ENCODE data around the gene SHLD1. TPM values are rescaled to one million over a fixed set of nuclear protein-coding genes. Genes with fewer than 3 reads are reported as not detected.

The SHLD1 gene
- total RNA-seq, 1 experiment from 2014 or later, result 3.6 TPM

DNA sequence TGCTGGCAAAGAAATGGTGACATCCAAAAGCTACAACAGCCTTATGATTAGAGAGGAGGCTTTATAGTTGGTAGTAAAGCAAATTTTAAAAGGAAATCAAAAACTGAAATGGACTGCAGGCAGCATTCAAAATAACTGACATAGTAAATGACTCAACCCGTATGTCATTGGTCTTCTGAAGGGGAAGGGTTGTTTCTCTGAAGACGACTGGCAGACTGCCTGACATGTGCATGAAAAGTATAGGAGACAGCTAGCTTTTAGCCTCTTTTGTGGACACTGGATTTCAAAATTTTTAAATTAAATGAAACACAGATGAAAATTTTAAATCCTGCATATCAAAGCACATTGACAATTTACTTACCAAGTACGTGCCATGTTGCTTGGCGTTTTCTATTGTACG, 109.4 kb downstream of the SHLD1 start:
- no peak for DNase-seq
- no peaks in the 10 kb centered on the region for H3K36me3 ChIP-seq (replicated peaks; ENCODE audit: control insufficient read depth, insufficient read depth, low read length)

DNA sequence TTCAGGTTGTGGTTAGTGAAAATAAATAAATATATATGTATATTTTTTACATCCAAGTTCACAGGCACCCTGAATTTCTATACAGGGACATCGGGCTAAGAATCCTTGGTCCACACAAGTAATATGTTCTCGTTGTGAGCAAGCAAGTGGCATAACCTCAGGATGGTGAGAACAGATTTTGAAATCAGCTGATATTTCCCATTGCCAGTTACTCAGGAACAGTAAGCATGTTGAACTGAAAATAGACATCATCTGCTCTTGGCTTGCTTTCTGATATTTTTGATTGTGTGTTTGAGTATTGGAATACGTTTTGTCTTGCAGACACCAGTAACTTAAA, 112.5 kb downstream of the SHLD1 start:
- no peak for DNase-seq
- Histone ChIP-seq H3K36me3 (replicated peaks; ENCODE audit: control insufficient read depth, insufficient read depth, low read length) (no peaks in the 10 kb centered on the region), H3K27me3 (ENCODE audit: control insufficient read depth, insufficient read depth, low read length) (no peaks in the 10 kb centered on the region), H3K4me3 (ENCODE audit: insufficient read depth, low read depth, low read length) (no peak overlapping the region)

More for the DNA sequence above, 109.4 kb downstream of the SHLD1 start:
- H3K27me3 ChIP-seq (ENCODE audit: control insufficient read depth, insufficient read depth, low read length), result no peaks in the 10 kb centered on the region
- H3K4me3 ChIP-seq (ENCODE audit: insufficient read depth, low read depth, low read length), result no peak overlapping the region

- no peak for DNase-seq
- H3K4me3 ChIP-seq (ENCODE audit: insufficient read depth, low read depth, low read length), result no peak overlapping the region
- H3K36me3 ChIP-seq (replicated peaks; ENCODE audit: control insufficient read depth, insufficient read depth, low read length), result no peaks in the 10 kb centered on the region
- no peaks in the 10 kb centered on the region for H3K27me3 ChIP-seq (ENCODE audit: control insufficient read depth, insufficient read depth, low read length)
These were observed 113.0 kb downstream of the SHLD1 start for GRCh38 chr20:5863040-5863833.

GRCh38 chr20:5864428-5864827, 114.2 kb downstream of the SHLD1 start:
- H3K36me3 ChIP-seq (replicated peaks; ENCODE audit: control insufficient read depth, insufficient read depth, low read length), result no peaks in the 10 kb centered on the region
- no peak for DNase-seq
- no peaks in the 10 kb centered on the region for H3K27me3 ChIP-seq (ENCODE audit: control insufficient read depth, insufficient read depth, low read length)
- no peak overlapping the region for H3K4me3 ChIP-seq (ENCODE audit: insufficient read depth, low read depth, low read length)

- Histone ChIP-seq H3K4me3 (ENCODE audit: insufficient read depth, low read depth, low read length) (no peak overlapping the region), H3K27me3 (ENCODE audit: control insufficient read depth, insufficient read depth, low read length) (no peaks in the 10 kb centered on the region), H3K36me3 (replicated peaks; ENCODE audit: control insufficient read depth, insufficient read depth, low read length) (no peaks in the 10 kb centered on the region)
- no peak for DNase-seq
These were observed 114.8 kb downstream of the SHLD1 start for GRCh38 chr20:5864873-5865587.

GRCh38 chr20:5865604-5866003, 115.4 kb downstream of the SHLD1 start:
- Histone ChIP-seq H3K36me3 (replicated peaks; ENCODE audit: control insufficient read depth, insufficient read depth, low read length) (no peaks in the 10 kb centered on the region), H3K27me3 (ENCODE audit: control insufficient read depth, insufficient read depth, low read length) (no peaks in the 10 kb centered on the region), H3K4me3 (ENCODE audit: insufficient read depth, low read depth, low read length) (no peak overlapping the region)
- no peak for DNase-seq

- no peak for DNase-seq
- no peak overlapping the region for H3K4me3 ChIP-seq (ENCODE audit: insufficient read depth, low read depth, low read length)
- H3K36me3 ChIP-seq (replicated peaks; ENCODE audit: control insufficient read depth, insufficient read depth, low read length), result no peaks in the 10 kb centered on the region
- H3K27me3 ChIP-seq (ENCODE audit: control insufficient read depth, insufficient read depth, low read length), result no peaks in the 10 kb centered on the region
These were observed 120.4 kb downstream of the SHLD1 start for GRCh38 chr20:5870568-5870981.

DNA sequence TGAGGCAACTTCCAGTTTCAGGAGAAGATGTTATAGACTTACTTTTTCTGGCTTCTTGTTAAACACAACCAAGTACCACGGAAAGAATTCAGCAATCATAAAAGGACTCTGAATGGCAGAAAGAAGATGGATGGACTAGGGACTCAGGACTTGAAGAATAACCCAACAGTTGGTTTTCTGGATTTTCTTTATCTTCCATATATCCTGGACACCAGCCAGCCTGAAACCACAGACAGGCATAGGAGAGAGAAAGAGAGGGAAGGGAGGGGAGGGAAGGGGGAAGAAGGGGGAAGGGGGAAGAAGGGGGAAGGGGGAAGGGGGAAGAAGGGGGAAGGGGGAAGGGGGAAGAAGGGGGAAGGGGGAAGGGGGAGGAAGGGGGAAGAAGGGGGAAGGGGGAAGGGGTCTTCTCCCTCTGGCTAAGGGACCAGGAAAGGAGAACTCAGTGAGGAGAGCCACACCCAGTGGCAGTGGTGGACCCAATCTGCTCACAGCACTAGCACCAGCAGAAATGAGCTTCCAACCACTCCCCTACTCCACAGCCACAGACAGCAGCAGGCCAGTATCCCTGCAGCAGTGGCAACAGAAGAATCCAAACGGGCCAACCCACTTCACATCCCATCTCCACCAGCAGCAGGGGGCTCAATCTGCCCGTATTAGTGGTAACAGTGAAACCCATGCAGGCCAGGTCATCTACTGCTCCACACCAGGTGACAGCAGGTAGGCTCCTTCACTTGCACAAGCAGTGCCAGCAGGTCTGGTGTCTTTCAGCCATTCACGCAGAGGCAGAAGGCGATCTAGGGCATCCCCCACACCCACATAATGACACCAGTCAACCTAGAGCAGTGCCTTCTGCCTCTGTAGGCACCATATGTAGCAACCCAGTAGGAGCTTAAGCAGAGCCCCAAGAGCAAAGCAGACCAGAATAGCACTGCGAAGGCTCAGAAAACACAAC, 121.5 kb downstream of the SHLD1 start:
- no peak overlapping the region for H3K4me3 ChIP-seq (ENCODE audit: insufficient read depth, low read depth, low read length)
- no peaks in the 10 kb centered on the region for H3K36me3 ChIP-seq (replicated peaks; ENCODE audit: control insufficient read depth, insufficient read depth, low read length)
- no peaks in the 10 kb centered on the region for H3K27me3 ChIP-seq (ENCODE audit: control insufficient read depth, insufficient read depth, low read length)
- no peak for DNase-seq

DNA sequence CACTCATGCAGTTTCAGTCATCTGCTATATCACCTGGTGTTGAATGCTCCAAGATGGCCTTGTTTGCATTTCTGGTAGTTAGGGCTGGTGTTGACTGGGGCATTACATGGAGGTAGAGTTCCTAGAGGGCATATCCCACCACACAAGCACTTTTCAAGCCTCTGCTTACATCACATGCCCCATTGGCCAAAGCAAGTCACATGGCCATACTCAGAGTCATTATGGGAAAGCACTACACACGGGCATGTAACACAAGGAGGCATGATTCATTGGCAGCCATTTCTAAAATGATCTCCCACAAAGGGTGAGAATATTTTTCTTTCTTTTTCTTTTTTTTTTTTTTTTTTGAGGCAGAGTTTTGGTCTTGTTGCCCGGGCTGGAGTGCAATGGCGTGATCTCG, 126.9 kb downstream of the SHLD1 start:
- no peaks in the 10 kb centered on the region for H3K36me3 ChIP-seq (replicated peaks; ENCODE audit: control insufficient read depth, insufficient read depth, low read length)
- H3K27me3 ChIP-seq (ENCODE audit: control insufficient read depth, insufficient read depth, low read length), result no peaks in the 10 kb centered on the region
- DNase-seq, result no peak
- no peak overlapping the region for H3K4me3 ChIP-seq (ENCODE audit: insufficient read depth, low read depth, low read length)

DNA sequence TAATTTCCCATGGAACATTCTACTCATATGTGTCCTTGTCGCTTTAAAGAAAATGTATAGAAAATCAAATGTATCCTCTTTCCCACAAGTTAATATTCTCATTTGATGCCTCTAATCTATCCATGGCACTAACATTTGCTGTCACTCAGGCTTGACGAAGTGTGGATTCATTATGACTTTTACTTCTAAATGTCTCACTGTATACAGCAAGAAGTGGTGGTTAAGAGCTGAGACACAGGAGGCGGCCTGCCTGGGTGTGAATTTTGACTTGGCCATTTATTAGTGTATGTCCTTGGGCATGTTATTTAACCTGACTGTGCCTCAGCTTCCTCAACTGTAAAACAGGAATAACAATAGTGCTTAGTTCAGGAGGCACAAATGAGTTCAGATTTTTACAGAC, 130.1 kb downstream of the SHLD1 start:
- Histone ChIP-seq H3K36me3 (replicated peaks; ENCODE audit: control insufficient read depth, insufficient read depth, low read length) (no peaks in the 10 kb centered on the region), H3K4me3 (ENCODE audit: insufficient read depth, low read depth, low read length) (no peak overlapping the region), H3K27me3 (ENCODE audit: control insufficient read depth, insufficient read depth, low read length) (no peaks in the 10 kb centered on the region)
- no peak for DNase-seq

GRCh38 chr20:5881703-5882102, 131.5 kb downstream of the SHLD1 start:
- DNase-seq, result no peak
- no peaks in the 10 kb centered on the region for H3K27me3 ChIP-seq (ENCODE audit: control insufficient read depth, insufficient read depth, low read length)
- no peak overlapping the region for H3K4me3 ChIP-seq (ENCODE audit: insufficient read depth, low read depth, low read length)
- H3K36me3 ChIP-seq (replicated peaks; ENCODE audit: control insufficient read depth, insufficient read depth, low read length), result no peaks in the 10 kb centered on the region

GRCh38 chr20:5882166-5882565, 132.0 kb downstream of the SHLD1 start:
- no peak for DNase-seq
- H3K36me3 ChIP-seq (replicated peaks; ENCODE audit: control insufficient read depth, insufficient read depth, low read length), result no peaks in the 10 kb centered on the region
- H3K4me3 ChIP-seq (ENCODE audit: insufficient read depth, low read depth, low read length), result no peak overlapping the region
- no peaks in the 10 kb centered on the region for H3K27me3 ChIP-seq (ENCODE audit: control insufficient read depth, insufficient read depth, low read length)

- H3K27me3 ChIP-seq (ENCODE audit: control insufficient read depth, insufficient read depth, low read length), result no peaks in the 10 kb centered on the region
- H3K4me3 ChIP-seq (ENCODE audit: insufficient read depth, low read depth, low read length), result no peak overlapping the region
- no peaks in the 10 kb centered on the region for H3K36me3 ChIP-seq (replicated peaks; ENCODE audit: control insufficient read depth, insufficient read depth, low read length)
- no peak for DNase-seq
These were observed 134.5 kb downstream of the SHLD1 start for GRCh38 chr20:5884465-5885335.

GRCh38 chr20:5885866-5886265, 135.7 kb downstream of the SHLD1 start:
- Histone ChIP-seq H3K4me3 (ENCODE audit: insufficient read depth, low read depth, low read length) (no peak overlapping the region), H3K27me3 (ENCODE audit: control insufficient read depth, insufficient read depth, low read length) (no peaks in the 10 kb centered on the region), H3K36me3 (replicated peaks; ENCODE audit: control insufficient read depth, insufficient read depth, low read length) (no peaks in the 10 kb centered on the region)
- DNase-seq, result no peak
